Duodenal mucosa (tissue), 2 donors: ENCODE results near the gene TMEM250.
"Not testable (repeated sequence)": the region's sequence is repeated elsewhere in the genome, so short reads cannot be mapped to it uniquely, and the experiment has no call there.

Experiments used
- H3K27ac ChIP-seq: one replicate; pipeline ENCODE4 v1.7.0; 2013; ENCODE audit warnings: low read depth, low read length
- H3K27me3 ChIP-seq, 2 donors: one replicate each; pipeline ENCODE4 v1.7.0; 2013; ENCODE audit warnings: low read length in 2 of 2, control low read depth in 1 of 2; ENCODE audit not compliant: insufficient read depth in 2 of 2, control insufficient read depth in 1 of 2
- H3K36me3 ChIP-seq, 2 donors: one replicate each; pipeline ENCODE4 v1.7.0; 2013; ENCODE audit warnings: low read length in 2 of 2, control low read depth in 1 of 2; ENCODE audit not compliant: insufficient read depth in 2 of 2, control insufficient read depth in 1 of 2
- H3K4me1 ChIP-seq, 2 donors: one replicate each; pipeline ENCODE4 v1.7.0; 2013; ENCODE audit warnings: low read length in 2 of 2, control low read depth in 1 of 2; ENCODE audit not compliant: insufficient read depth in 2 of 2, control insufficient read depth in 1 of 2
- H3K4me3 ChIP-seq, 2 donors: one replicate each; pipeline ENCODE4 v1.7.0; 2013; ENCODE audit warnings: low read length in 2 of 2, low read depth in 1 of 2
- H3K9ac ChIP-seq, 2 donors: one replicate each; pipeline ENCODE4 v1.7.0; 2013; ENCODE audit warnings: low read length in 2 of 2, low read depth in 1 of 2
- H3K9me3 ChIP-seq, 2 donors: one replicate each; pipeline ENCODE4 v1.7.0; 2013; ENCODE audit warnings: low read length in 2 of 2, control low read depth in 1 of 2; ENCODE audit not compliant: control insufficient read depth in 1 of 2

Gene TMEM250

DNA sequence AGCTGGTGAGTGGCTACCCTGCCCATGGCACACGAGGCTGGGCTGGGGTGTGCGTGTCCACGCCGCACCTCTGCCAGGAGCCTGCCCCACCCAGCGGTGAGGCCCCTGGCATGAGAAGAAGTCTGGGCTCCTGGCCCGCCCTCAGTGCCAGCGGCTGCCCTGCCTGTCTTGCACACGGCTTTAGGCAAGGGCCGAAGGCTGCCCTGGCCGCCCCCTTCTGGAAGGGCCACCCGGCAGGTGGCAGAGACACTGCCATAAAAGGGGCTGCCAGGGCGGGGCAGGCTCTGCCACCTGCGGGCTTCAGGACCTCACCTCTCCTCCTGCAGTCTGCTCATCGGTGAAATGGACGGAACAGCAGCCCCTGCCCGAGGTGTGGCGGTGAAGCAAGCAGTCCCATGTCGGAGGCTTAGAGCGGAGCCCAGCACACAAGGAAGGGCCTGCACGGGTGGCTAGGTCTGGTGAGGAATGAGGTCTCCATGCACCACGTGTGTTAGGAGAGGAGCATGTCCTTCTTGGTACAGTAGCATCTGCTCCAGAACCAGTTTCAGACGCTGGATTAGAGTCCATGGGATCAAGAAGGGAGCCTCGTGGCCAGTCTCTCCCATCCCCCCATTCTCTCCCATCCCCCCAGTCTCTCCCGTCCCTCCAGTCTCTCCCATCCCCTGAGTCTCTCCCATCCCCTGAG is 34.8 kb upstream of the TMEM250 start:
- no peaks in the 10 kb centered on the region for H3K9me3 ChIP-seq
- H3K9ac ChIP-seq, result no peak overlapping the region
- H3K4me1 ChIP-seq, result no peaks in the 10 kb centered on the region
- no peak overlapping the region for H3K27ac ChIP-seq
- no peaks in the 10 kb centered on the region for H3K27me3 ChIP-seq
- H3K36me3 ChIP-seq, result no peaks in the 10 kb centered on the region
- no peak overlapping the region for H3K4me3 ChIP-seq

DNA sequence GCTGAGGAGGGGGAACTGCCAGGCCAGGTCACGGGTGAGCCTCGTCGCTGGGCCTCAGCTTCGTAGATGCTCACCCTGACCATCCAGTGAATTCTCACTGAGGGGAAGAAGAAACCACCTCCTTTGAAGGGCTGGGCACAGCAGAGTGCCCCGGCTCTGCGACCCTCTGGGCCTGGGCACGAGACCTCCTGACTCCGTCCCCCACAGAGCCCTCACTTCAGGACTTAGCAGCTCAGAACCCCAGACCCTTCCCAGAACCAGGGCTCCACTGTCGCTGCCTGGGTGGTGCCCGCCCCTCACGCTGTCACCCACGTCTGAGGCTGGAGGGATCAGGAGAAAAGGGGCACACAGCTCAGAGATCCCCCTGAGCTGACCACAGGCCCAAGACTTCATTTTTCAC is 34.3 kb upstream of the TMEM250 start:
- Histone ChIP-seq H3K27ac (no peak overlapping the region), H3K9ac (no peak overlapping the region), H3K4me1 (no peaks in the 10 kb centered on the region), H3K27me3 (peaks cover 0 to 1% of the 10 kb centered on the region in 2 donors), H3K9me3 (no peaks in the 10 kb centered on the region), H3K4me3 (no peak overlapping the region), H3K36me3 (no peaks in the 10 kb centered on the region)

DNA sequence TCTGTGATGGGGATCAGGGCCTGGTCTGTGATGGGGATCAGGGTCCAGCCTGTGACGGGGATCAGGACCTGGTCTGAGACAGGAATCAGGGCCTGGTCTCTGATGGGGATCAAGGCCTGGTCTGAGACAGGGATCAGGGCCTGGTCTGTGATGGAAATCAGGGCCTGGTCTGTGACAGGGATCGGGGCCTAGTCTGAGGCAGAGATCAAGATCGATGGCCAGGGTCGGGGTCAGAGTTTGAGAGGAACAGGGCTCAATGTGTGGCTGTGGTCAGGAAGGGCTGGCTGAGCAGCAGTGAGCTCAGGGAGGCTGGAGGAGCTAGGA is 33.8 kb upstream of the TMEM250 start:
- H3K9me3 ChIP-seq, result no peaks in the 10 kb centered on the region
- H3K4me3 ChIP-seq, result no peak overlapping the region
- no peaks in the 10 kb centered on the region for H3K4me1 ChIP-seq
- no peak overlapping the region for H3K27ac ChIP-seq
- H3K9ac ChIP-seq, result no peak overlapping the region
- no peaks in the 10 kb centered on the region for H3K36me3 ChIP-seq
- peaks cover 2 to 3% of the 10 kb centered on the region in 2 donors for H3K27me3 ChIP-seq

DNA sequence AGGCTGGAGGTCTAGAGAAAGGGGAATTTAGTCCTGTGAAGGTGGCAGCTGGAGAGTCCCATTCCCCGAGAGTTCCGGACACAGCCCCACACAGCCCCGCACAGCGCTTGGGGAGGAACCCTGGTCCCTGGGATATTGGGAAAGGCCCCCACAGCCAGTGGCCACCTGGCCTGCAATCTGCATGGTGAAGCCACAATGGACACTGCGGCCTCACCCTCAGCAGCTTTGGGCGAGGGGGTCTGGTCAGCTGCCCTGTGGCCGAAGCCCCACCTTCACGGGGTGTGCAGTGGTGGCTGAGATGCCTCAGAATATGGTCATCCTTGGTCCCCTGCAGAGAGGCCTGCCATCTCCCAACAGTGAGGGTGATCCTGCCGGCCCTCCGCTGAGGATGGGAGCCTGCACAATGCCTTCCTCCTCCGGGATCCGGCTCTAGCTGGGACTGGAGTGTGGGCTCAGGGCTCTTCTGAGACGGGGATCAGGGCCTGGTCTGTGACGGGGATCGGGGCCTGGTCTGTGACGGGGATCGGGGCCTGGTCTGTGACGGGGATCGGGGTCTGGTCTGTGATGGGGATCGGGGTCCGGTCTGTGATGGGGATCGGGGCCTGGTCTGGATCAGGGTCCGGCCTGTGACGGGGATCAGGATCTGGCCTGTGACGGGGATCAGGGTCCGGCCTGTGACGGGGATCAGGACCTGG is 33.3 kb upstream of the TMEM250 start:
- H3K27ac ChIP-seq, result no peak overlapping the region
- no peaks in the 10 kb centered on the region for H3K36me3 ChIP-seq
- no peaks in the 10 kb centered on the region for H3K4me1 ChIP-seq
- no peak overlapping the region for H3K9ac ChIP-seq
- no peak overlapping the region for H3K4me3 ChIP-seq
- no peaks in the 10 kb centered on the region for H3K9me3 ChIP-seq
- peaks cover 7 to 8% of the 10 kb centered on the region in 2 donors for H3K27me3 ChIP-seq

DNA sequence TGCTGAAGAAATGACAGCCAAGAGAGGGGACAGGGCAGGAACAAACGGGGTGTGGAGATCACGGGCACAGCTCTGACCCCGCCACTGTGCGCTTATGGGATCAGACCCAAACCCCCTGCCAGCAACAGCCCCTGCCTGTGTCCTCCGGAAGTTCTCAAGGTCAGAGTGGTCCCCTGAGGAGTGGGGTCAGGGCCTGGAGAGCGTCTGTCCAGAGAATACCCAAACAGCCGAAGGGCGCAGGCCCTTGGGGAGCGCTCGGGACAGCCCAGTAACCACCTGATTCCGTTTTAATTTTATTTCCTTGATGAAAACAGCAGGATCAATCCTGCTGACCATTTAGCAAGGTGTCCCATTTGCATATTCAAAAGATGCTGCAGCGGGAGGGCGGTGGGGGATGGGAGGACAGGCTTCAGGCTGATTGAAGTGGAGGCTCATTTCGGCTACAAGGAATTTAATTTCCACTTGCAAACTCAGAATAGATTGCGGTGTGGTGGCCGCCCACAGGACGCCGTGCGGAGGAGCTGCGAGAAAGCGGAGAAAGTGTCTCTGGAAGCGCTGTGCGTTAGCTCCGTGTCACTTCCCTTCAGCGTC is 32.6 kb upstream of the TMEM250 start:
- Histone ChIP-seq H3K4me3 (no peak overlapping the region), H3K4me1 (no peaks in the 10 kb centered on the region), H3K9ac (no peak overlapping the region)

DNA sequence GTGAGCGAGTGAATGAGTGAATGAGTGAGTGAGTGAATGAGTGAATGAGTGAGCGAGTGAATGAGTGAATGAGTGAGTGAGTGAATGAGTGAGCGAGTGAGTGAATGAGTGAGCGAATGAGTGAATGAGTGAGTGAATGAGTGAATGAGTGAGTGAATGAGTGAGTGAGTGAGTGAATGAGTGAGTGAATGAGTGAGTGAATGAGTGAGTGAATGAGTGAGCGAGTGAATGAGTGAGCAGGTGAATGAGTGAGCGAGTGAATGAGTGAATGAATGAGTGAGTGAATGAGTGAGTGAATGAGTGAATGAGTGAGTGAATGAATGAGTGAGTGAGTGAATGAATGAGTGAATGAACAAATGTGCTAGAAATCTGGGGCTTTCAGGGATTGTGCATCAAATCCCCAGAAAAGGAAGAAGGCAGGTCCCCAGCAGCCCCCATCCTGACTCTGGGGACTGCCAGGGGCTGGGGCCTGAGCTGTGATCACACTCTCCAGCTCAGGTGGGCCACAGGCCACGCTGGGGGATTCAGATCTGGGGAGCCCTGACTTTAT is 32.1 kb upstream of the TMEM250 start:
- H3K4me3 ChIP-seq, H3K9me3 ChIP-seq, H3K27ac ChIP-seq, H3K9ac ChIP-seq, H3K4me1 ChIP-seq, H3K36me3 ChIP-seq: not testable (repeated sequence)
- H3K27me3 ChIP-seq, result peaks cover 13 to 17% of the 10 kb centered on the region in 2 donors

More for the DNA sequence above, 32.6 kb upstream of the TMEM250 start:
- Histone ChIP-seq H3K36me3 (no peaks in the 10 kb centered on the region), H3K27ac (no peak overlapping the region), H3K9me3 (no peaks in the 10 kb centered on the region), H3K27me3 (peaks cover 12 to 13% of the 10 kb centered on the region in 2 donors)

DNA sequence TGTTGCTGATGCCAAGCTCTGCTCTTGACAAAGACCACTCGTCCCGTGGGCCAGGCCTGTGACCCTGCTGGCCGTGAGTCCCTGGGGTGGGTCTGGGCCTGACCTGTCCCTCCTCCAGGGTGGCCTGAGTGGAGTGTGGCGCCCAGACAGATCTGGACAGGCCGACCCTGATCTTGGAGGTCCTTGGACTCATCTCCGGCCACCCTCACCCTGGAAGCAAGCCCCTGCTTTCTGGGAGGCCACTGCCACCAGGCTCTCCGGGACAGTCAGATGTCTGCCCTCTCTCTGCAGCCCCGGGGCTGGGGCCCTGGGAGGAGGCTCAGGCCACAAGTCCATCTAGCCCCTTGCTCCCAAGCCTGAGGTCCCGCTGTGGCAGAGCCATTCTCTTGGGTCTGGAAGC is 31.2 kb upstream of the TMEM250 start:
- Histone ChIP-seq H3K9me3 (no peaks in the 10 kb centered on the region), H3K27me3 (peaks cover 13 to 20% of the 10 kb centered on the region in 2 donors), H3K27ac (no peak overlapping the region), H3K4me1 (no peaks in the 10 kb centered on the region), H3K9ac (no peak overlapping the region), H3K4me3 (no peak overlapping the region), H3K36me3 (no peaks in the 10 kb centered on the region)

DNA sequence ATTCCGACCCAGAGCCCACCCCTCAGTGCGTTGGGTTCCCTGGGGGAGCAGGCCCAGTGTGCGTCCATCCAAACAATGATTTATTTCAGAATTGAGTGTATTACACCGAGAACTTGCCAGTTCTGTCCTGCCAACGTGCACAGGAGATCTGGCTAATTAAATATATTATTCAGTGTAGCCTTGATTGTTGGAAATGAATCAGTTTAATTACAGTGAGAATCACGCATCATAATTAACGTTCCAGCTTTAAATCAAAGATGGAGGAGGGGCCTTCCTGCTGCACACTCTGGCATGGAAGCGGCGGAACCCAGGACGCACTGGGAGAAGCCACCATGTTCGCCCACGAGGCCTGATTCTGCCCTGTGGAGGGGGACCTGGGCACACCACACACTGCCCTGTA is 30.7 kb upstream of the TMEM250 start:
- Histone ChIP-seq H3K9ac (no peak overlapping the region), H3K36me3 (no peaks in the 10 kb centered on the region), H3K27me3 (peaks cover 17 to 24% of the 10 kb centered on the region in 2 donors), H3K4me1 (no peaks in the 10 kb centered on the region), H3K4me3 (no peak overlapping the region), H3K27ac (no peak overlapping the region), H3K9me3 (no peaks in the 10 kb centered on the region)

DNA sequence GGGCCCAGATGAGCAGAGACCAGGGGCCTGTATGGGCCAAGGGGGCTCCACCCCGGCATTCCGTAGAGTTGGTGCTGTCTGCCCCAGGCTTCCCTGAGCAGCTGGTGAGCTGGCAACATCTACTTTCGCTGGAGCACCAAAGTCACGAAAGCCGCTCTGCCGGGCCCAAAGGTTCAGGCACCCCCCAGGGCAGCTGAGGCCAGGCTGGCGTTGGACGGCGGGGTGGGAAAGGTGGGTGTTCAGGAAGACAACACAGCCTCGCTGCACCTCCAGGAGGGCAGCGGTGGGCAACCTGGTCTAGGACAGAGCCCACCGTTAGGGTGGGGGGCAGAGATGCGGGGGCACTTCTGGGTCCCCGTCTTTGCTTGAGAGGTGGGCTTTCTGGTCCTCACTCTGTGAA is 30.1 kb upstream of the TMEM250 start:
- no peak overlapping the region for H3K27ac ChIP-seq
- H3K36me3 ChIP-seq, result no peaks in the 10 kb centered on the region
- peaks cover 17 to 25% of the 10 kb centered on the region in 2 donors for H3K27me3 ChIP-seq
- no peaks in the 10 kb centered on the region for H3K4me1 ChIP-seq
- no peaks in the 10 kb centered on the region for H3K9me3 ChIP-seq
- no peak overlapping the region for H3K9ac ChIP-seq
- no peak overlapping the region for H3K4me3 ChIP-seq
